IMR-90 (cell line): ENCODE results near the gene ANTXRL. TPM values are rescaled to one million over a fixed set of nuclear protein-coding genes. Genes with fewer than 3 reads are reported as not detected.

Source experiments
- ATAC-seq: fragments of 200-7000 bp; cut with Tn5 transposase; 2 replicates; pipeline ENCODE4 v1.9.1; 2020; ENCODE audit warnings: low read depth, mild to moderate bottlenecking, moderate library complexity
- BruUV-seq: library from RNA; stranded (reverse); fragments of 400-500 nt; replicated peaks from 2 replicates; lab custom pipeline; 2021; lab: Mats Ljungman, UMichigan
- CTCF ChIA-PET: fragments of 300-600 bp; formaldehyde crosslinking; extraction: SDS; loops from one replicate; lab custom pipeline; 2021; ENCODE audit warnings: antibody characterized with exemption; lab: Yijun Ruan, JAX
- POLR2A ChIA-PET: fragments of 300-600 bp; sonication (Branson Sonifier 250); formaldehyde crosslinking; loops from one replicate; lab custom pipeline; 2022; ENCODE audit warnings: antibody characterized with exemption; ENCODE audit not compliant: unreplicated experiment; lab: Charles Lee
- DNase-seq: peaks from one replicate; pipeline ENCODE4 v3.0.0; 2013
- H2AFZ ChIP-seq: replicated peaks from 2 replicates; pipeline ENCODE3; 2013; ENCODE audit warnings: low read length, mild to moderate bottlenecking; ENCODE audit not compliant: poor library complexity
- H2AK5ac ChIP-seq: 2 replicates; pipeline ENCODE4 v1.6.1; 2013; ENCODE audit warnings: low read depth, low read length, inconsistent platforms
- H2AK9ac ChIP-seq: replicated peaks from 2 replicates; pipeline ENCODE3; 2013; ENCODE audit warnings: mild to moderate bottlenecking, low read depth, low read length, moderate library complexity; ENCODE audit not compliant: poor library complexity
- H2BK120ac ChIP-seq: 2 replicates; pipeline ENCODE4 v1.6.1; 2013; ENCODE audit warnings: low read depth, low read length, inconsistent platforms
- H2BK15ac ChIP-seq: 3 replicates; pipeline ENCODE4 v1.6.1; 2013; ENCODE audit warnings: low read depth, low read length, inconsistent platforms
- H2BK20ac ChIP-seq: 2 replicates; pipeline ENCODE4 v1.6.1; 2013; ENCODE audit warnings: low read depth, mild to moderate bottlenecking, inconsistent platforms, low read length, moderate library complexity
- H2BK5ac ChIP-seq: 2 replicates; pipeline ENCODE4 v1.6.1; 2013; ENCODE audit warnings: mild to moderate bottlenecking, low read depth, low read length, inconsistent platforms; ENCODE audit not compliant: poor library complexity, severe bottlenecking
- H3K14ac ChIP-seq: replicated peaks from 2 replicates; pipeline ENCODE4 v1.6.1; 2013; ENCODE audit warnings: low read depth, low read length, inconsistent platforms
- H3K18ac ChIP-seq: 2 replicates; pipeline ENCODE4 v1.6.1; 2013; ENCODE audit warnings: low read depth, low read length, control low read depth
- H3K23ac ChIP-seq: 2 replicates; pipeline ENCODE4 v1.6.1; 2013; ENCODE audit warnings: low read depth, low read length, inconsistent platforms
- H3K27ac ChIP-seq: 2 replicates; pipeline ENCODE4 v1.5.1; 2013; ENCODE audit warnings: mild to moderate bottlenecking, control low read depth, low read length; ENCODE audit not compliant: insufficient read depth
- H3K27me3 ChIP-seq: 2 replicates; pipeline ENCODE4 v1.6.1; 2013; ENCODE audit warnings: low read length; ENCODE audit not compliant: control insufficient read depth, insufficient read depth
- H3K36me3 ChIP-seq: 2 replicates; pipeline ENCODE4 v1.6.1; 2013; ENCODE audit warnings: low read length, mixed read lengths; ENCODE audit not compliant: control insufficient read depth, insufficient read depth
- H3K4ac ChIP-seq: 2 replicates; pipeline ENCODE4 v1.6.1; 2013; ENCODE audit warnings: low read depth, low read length, inconsistent platforms
- H3K4me1 ChIP-seq: 2 replicates; pipeline ENCODE4 v1.6.1; 2013; ENCODE audit warnings: low read length, mixed read lengths; ENCODE audit not compliant: control insufficient read depth, insufficient read depth
- H3K4me2 ChIP-seq: 2 replicates; pipeline ENCODE4 v1.6.1; 2013; ENCODE audit warnings: low read depth, mild to moderate bottlenecking, control low read depth, low read length, moderate library complexity
- H3K4me3 ChIP-seq: 2 replicates; pipeline ENCODE4 v1.5.1; 2013; ENCODE audit warnings: low read depth, mild to moderate bottlenecking, control low read depth, low read length, moderate library complexity; ENCODE audit not compliant: insufficient read depth
- H3K56ac ChIP-seq: 2 replicates; pipeline ENCODE4 v1.6.1; 2013; ENCODE audit warnings: low read length, inconsistent platforms; ENCODE audit not compliant: insufficient read depth; ENCODE audit errors: extremely low read depth
- H3K79me1 ChIP-seq, 2 experiments: 2 replicates each; pipeline ENCODE4 v1.6.1; 2013; ENCODE audit warnings: low read length in 2 of 2, inconsistent platforms in 1 of 2, low read depth in 1 of 2
- H3K9ac ChIP-seq: 2 replicates; pipeline ENCODE4 v1.6.1; 2013; ENCODE audit warnings: low read depth, low read length, control low read depth
- H3K9me1 ChIP-seq: 2 replicates; pipeline ENCODE4 v1.6.1; 2013; ENCODE audit warnings: low read length, inconsistent platforms; ENCODE audit not compliant: insufficient read depth
- H3K9me3 ChIP-seq: 2 replicates; pipeline ENCODE4 v1.6.1; 2013; ENCODE audit warnings: low read length; ENCODE audit not compliant: control insufficient read depth, insufficient read depth
- H4K20me1 ChIP-seq: 2 replicates; pipeline ENCODE4 v1.6.1; 2013; ENCODE audit warnings: low read length, inconsistent platforms; ENCODE audit not compliant: insufficient read depth
- H4K5ac ChIP-seq: 2 replicates; pipeline ENCODE4 v1.6.1; 2013; ENCODE audit warnings: mild to moderate bottlenecking, low read depth, low read length, control low read depth
- H4K8ac ChIP-seq, 2 experiments: 2 replicates each; pipeline ENCODE4 v1.6.1; 2013; ENCODE audit warnings: low read depth in 2 of 2, low read length in 2 of 2, control low read depth in 1 of 2, inconsistent platforms in 1 of 2
- H4K91ac ChIP-seq: 2 replicates; pipeline ENCODE4 v1.6.1; 2013; ENCODE audit warnings: low read depth, low read length, inconsistent platforms; ENCODE audit not compliant: insufficient read depth
- CEBPB ChIP-seq: IDR thresholded peaks from 2 replicates; pipeline ENCODE4 v1.6.1; 2012; ENCODE audit warnings: low read depth, low read length, improper control_type of control experiment
- NFE2L2 ChIP-seq: fragments of 150-350 bp; IDR thresholded peaks from 2 replicates; pipeline ENCODE4 v1.6.1; 2016; ENCODE audit warnings: low read depth, mild to moderate bottlenecking, low read length
- SMC3 ChIP-seq: fragments of 150-350 bp; IDR thresholded peaks from 2 replicates; pipeline ENCODE4 v1.6.1; 2016; ENCODE audit warnings: low read depth, mild to moderate bottlenecking, antibody characterized with exemption, low read length, moderate library complexity
- WGBS, 2 experiments: methylation state at CpG; one replicate each; pipeline versions ENCODE4 v1.1.5 to v1.1.7; 2013; ENCODE audit warnings: missing lambda C conversion rate in 2 of 2; ENCODE audit not compliant: insufficient read length in 1 of 2; ENCODE audit errors: extremely low coverage in 2 of 2; 5-methylcytosine and 5-hydroxymethylcytosine counted together
- dilution Hi-C: fragments of 300-500 bp; cut with HindIII; formaldehyde crosslinking; loops from one replicate; pipeline ENCODE4 v1.14.3; 2018; ENCODE audit warnings: low sequenced_read_pairs; ENCODE audit not compliant: unreplicated experiment
- in situ Hi-C: fragments of 300-500 bp; cut with MboI; formaldehyde crosslinking; loops from 3 replicates; pipeline ENCODE4 v1.14.3; 2019; ENCODE audit warnings: low sequenced_read_pairs, inconsistent platforms, mixed read lengths
- intact Hi-C: fragments of 100-400 bp; cut with micrococcal nuclease; formaldehyde crosslinking; loops from 2 replicates; pipeline ENCODE4 v1.10.0; 2022
- polyA plus RNA-seq, 3 experiments: library from polyadenylated mRNA; depleted of rRNA; stranded (reverse); fragments of >200 nt; gene quantifications; 2 replicates each; pipeline ENCODE4 v1.2.3, GENCODE V29; 2012; ENCODE audit warnings: low replicate concordance in 1 of 3
- total RNA-seq: library from RNA; depleted of rRNA; stranded (reverse); fragments of >200 nt; gene quantifications from 2 replicates; pipeline ENCODE4 v1.2.3, GENCODE V29; 2012

Gene ANTXRL
- total and polyA plus RNA-seq, 2 of the 4 experiments (the other 2 are of a cell fraction): not detected

DNA sequence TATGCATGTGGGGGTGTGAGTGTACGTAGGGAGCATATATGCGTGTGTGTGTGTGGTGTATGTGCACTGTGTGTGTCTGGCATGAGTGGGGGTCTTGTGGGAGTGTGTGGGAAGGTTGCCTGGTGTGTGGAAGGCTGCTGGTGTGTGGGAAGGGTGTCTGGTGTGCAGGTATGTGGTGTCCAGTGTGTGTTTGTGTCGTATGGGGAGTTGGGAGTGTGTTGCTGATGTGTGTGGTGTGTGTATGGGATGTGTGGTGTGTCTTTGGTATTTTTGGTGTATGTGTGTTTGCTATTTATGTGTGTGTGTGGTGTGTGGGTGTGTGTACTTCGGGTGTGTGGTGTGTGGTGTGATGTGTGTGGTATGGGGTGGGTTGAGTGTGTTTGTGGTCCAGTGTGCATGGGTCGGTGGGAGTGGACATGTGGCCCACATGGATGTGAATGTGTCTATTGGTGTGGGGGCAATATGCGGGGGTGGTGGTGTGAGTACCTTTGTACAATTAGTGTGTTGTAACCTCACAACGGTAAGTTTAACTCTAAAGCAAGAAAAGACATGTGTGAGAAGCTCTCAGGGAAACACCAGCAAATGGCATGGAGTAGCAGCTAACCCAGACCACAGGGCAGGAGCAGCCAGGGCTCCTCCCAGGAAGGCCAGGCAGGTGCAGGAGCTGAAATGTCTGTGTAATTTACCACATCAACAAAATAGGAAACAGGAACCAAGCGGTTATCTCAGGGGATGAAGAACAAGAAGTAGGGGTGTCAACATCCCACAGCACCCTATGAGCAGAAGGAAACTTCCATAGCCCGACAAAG lies 11.9 kb downstream of the ANTXRL start (continued):
- TF ChIP-seq NFE2L2: no peak

- ATAC-seq: no peak
- no peak for DNase-seq
- TF ChIP-seq CEBPB (0 out of 2 replicates have a peak, but pooled peaks have one; percentile 8), SMC3 (no peak)
- Histone ChIP-seq H4K5ac (no peak overlapping the region), H3K14ac (no peak overlapping the region), H2AFZ (no peak overlapping the region), H3K79me1 (no peaks in the 10 kb centered on the region), H4K20me1 (no peaks in the 10 kb centered on the region), H3K9ac (no peak overlapping the region), H3K36me3 (no peaks in the 10 kb centered on the region), H2BK5ac (no peak overlapping the region), H2BK20ac (no peak overlapping the region), H2BK15ac (no peak overlapping the region; the same call in 2 of the 3 replicates), H2AK5ac (0 out of 2 replicates have a peak overlapping the region, but pooled peaks have one; percentile 26), H4K91ac (no peak overlapping the region), H3K18ac (no peak overlapping the region), H3K56ac (no peak overlapping the region), H3K27me3 (no peaks in the 10 kb centered on the region; the same call in 1 of the 2 replicates), H3K9me3 (no peaks in the 10 kb centered on the region), H3K4me2 (no peak overlapping the region), H2AK9ac (no peak overlapping the region), H3K4me3 (no peak overlapping the region), H2BK120ac (0 out of 2 replicates have a peak overlapping the region, but pooled peaks have one; percentile 23), H3K4ac (no peak overlapping the region), H3K27ac (no peak overlapping the region), H4K8ac (no peak overlapping the region), H3K9me1 (peaks cover 5% of the 10 kb centered on the region; the same call in 1 of the 2 replicates), H3K4me1 (no peaks in the 10 kb centered on the region), H3K23ac (no peak overlapping the region)
- intact Hi-C loops: no loop called here
- CTCF ChIA-PET: no interaction called here
- in situ Hi-C loops: no loop called here
- WGBS, 2 experiments: no CpG with 5 or more reads among the region's 5 CpGs
- no TSS peak for BruUV-seq
- dilution Hi-C loops: no loop called here
- POLR2A ChIA-PET: no interaction called here
These were observed 12.4 kb downstream of the ANTXRL start for GRCh38 chr10:46299286-46299535.
